ENCODE results near the gene POP5. TPM values are rescaled to one million over a fixed set of nuclear protein-coding genes. Genes with fewer than 3 reads are reported as not detected.
"Not testable (repeated sequence)": the region's sequence is repeated elsewhere in the genome, so short reads cannot be mapped to it uniquely, and the experiment has no call there.

Gene POP5
- total and polyA plus RNA-seq, 7 donors = 9.8 to 30.4 (median 19.4) TPM

- Histone ChIP-seq H3K4me3 (no peak overlapping the region), H3K27ac (no peak overlapping the region), H3K36me3 (ENCODE audit: insufficient read depth in 1 of 2, low read depth in 1 of 2) (peaks cover 0 to 10% of the 10 kb centered on the region in 2 donors), H3K27me3 (ENCODE audit: insufficient read depth in 3 of 3, low read length in 2 of 3) (no peaks in the 10 kb centered on the region), H3K9me3 (no peaks in the 10 kb centered on the region), H3K4me1 (peaks cover 21% of the 10 kb centered on the region)
- DNase-seq = no peak
- TF ChIP-seq, protein P1, sequence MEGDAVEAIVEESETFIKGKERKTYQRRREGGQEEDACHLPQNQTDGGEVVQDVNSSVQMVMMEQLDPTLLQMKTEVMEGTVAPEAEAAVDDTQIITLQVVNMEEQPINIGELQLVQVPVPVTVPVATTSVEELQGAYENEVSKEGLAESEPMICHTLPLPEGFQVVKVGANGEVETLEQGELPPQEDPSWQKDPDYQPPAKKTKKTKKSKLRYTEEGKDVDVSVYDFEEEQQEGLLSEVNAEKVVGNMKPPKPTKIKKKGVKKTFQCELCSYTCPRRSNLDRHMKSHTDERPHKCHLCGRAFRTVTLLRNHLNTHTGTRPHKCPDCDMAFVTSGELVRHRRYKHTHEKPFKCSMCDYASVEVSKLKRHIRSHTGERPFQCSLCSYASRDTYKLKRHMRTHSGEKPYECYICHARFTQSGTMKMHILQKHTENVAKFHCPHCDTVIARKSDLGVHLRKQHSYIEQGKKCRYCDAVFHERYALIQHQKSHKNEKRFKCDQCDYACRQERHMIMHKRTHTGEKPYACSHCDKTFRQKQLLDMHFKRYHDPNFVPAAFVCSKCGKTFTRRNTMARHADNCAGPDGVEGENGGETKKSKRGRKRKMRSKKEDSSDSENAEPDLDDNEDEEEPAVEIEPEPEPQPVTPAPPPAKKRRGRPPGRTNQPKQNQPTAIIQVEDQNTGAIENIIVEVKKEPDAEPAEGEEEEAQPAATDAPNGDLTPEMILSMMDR (IDR thresholded peaks at IDR 0.05) = no peak
- no peak for ATAC-seq
- 80 to 85% (median 81%) methylated on average over 4 of the region's 4 CpGs for WGBS, 3 donors
- intact Hi-C loops (cut with DNase I) = no loop called here
Observed at GRCh38 chr12:120532701-120533238, 48.4 kb downstream of the POP5 start.

- ATAC-seq; H3K36me3 ChIP-seq (ENCODE audit: insufficient read depth in 1 of 2, low read depth in 1 of 2); intact Hi-C loops (cut with DNase I); H3K9me3 ChIP-seq; H3K27me3 ChIP-seq (ENCODE audit: insufficient read depth in 3 of 3, low read length in 2 of 3); H3K4me1 ChIP-seq; DNase-seq: not testable (repeated sequence)
- Histone ChIP-seq H3K4me3 (peak overlapping the region; percentile 83), H3K27ac (peak overlapping the region; percentile 93)
Observed at GRCh38 chr12:120530418-120530761, 50.8 kb downstream of the POP5 start.

DNA sequence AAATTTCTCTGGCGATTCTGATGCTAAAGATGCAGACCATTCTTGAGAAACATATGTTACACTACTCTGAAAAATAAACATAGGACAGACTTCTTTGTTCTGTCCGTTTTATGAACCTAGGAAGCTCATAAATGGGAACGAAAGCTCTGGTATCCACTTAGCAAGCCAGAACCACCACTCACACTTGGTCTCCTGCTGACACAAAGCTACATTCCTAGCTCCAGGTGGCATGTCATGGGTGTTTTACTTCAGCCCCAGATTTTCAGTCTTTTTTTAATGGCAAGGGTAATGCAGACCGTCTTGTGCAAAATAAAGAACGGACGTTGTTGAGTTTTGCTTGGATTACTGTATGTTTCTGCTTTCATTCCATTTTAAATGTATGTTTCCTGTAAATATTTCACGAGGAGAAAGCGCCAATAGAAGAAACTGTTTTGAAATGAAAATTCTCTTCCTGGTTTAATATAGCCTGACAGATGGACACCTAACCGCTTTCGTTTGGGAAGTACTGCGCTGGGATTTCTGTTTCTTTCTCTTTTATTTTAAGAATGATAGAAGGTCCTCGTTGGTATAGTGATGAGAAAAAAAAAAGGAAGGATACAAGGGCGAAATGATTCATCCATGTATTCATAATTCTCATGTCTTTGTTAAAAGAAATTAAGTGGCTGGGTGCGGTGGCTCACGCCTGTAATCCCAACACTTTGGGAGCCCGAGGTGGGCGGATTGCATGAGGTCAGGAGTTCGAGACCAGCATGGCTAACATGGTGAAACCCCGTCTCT lies 51.4 kb downstream of the POP5 start:
- intact Hi-C loops (cut with DNase I) = no loop called here
- peak; percentile 39 to 63 (median 57) for ATAC-seq
- peak overlapping the region; percentile 83 for H3K4me3 ChIP-seq

DNA sequence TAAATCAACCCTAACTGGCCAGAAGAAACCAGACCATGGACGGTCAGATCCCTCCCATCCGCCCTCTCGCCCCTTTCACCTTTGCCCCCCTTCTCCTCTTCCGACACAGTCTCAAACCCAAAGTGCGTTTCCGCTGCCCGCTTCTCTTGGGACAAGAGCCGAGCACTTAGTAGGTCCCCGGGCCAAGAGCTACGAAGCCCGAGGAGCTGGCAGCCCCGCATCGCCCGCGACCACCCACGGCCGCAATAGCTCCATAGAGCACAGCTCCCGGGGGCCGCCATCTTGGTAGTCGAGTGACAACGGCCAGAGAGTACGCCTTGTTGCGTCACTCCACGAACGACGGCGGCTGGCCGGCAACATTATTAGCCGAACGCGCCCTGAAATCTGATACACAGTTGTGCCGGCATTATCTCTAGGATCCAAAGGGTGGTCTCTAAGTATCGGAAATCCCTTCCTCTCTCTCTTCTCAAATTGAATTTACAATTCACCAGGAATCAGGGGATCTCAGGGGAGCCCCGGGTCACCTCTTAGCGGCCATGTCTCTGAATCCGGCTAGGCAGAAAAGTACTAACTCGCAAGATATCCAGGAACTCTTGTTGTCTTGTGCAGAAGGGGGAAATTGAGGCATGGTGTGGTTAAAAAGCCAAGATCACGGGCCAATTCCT lies 52.2 kb downstream of the POP5 start, which contains the start of gene COQ5:
TSS of gene COQ5 (minus strand) at position 298 of the 665 bp plus-strand sequence. CDS start at position 281, 17 bp downstream.
- intact Hi-C loops (cut with DNase I) = no loop called here
- 0% methylated on average over 36 to 38 of the region's 38 CpGs for WGBS, 3 donors
- peaks cover 0 to 17% of the 10 kb centered on the region in 2 donors for H3K36me3 ChIP-seq (ENCODE audit: insufficient read depth in 1 of 2, low read depth in 1 of 2)

More for the DNA sequence above, 51.4 kb downstream of the POP5 start:
- TF ChIP-seq, protein P1 (IDR thresholded peaks at IDR 0.05) = peak; percentile 15
- Histone ChIP-seq H3K9me3 (no peaks in the 10 kb centered on the region), H3K4me1 (peaks cover 6% of the 10 kb centered on the region), H3K27ac (peak overlapping the region; percentile 93), H3K27me3 (ENCODE audit: insufficient read depth in 3 of 3, low read length in 2 of 3) (no peaks in the 10 kb centered on the region), H3K36me3 (ENCODE audit: insufficient read depth in 1 of 2, low read depth in 1 of 2) (peaks cover 0 to 11% of the 10 kb centered on the region in 2 donors)
- 44 to 53% (median 44%) methylated on average over 19 of the region's 19 CpGs for WGBS, 3 donors
- DNase-seq = no peak

More for the DNA sequence above, 52.2 kb downstream of the POP5 start, which contains the start of gene COQ5:
- Histone ChIP-seq H3K9me3 (no peaks in the 10 kb centered on the region), H3K27me3 (ENCODE audit: insufficient read depth in 3 of 3, low read length in 2 of 3) (no peaks in the 10 kb centered on the region), H3K27ac (peak within 1 kb of the TSS; percentile 93), H3K4me1 (peaks cover 6% of the 10 kb centered on the region), H3K4me3 (peak within 1 kb of the TSS; percentile 83)
- TF ChIP-seq, protein P1 (IDR thresholded peaks at IDR 0.05) = no peak
- peak; percentile 95 to 96 (median 96) for ATAC-seq
- peak; percentile 90 to 94 for DNase-seq

Other genes starting within 250 kb of the POP5 start
- gene MSI1, start 212.2 kb downstream of the POP5 start, total RNA-seq = under 1 TPM in 2 of 4 donors, not detected in 2; 0.06 to 0.20 TPM
- gene MSI1, start 212.2 kb downstream of the POP5 start, polyA plus RNA-seq = under 1 TPM in 2 of 3 donors, not detected in 1; 0.03 to 0.04 TPM
- 10 to 100 TPM; 34.4 to 52.6 (median 38.5) TPM for gene COX6A1, start 143.3 kb downstream of the POP5 start, total RNA-seq
- 100 to 1,000 TPM in 1 of 3 donors, 10 to 100 TPM in 2; 58.1 to 211 (median 96.6) TPM for gene COX6A1, start 143.3 kb downstream of the POP5 start, polyA plus RNA-seq
- 10 to 100 TPM; 24.4 to 37.3 (median 31.0) TPM for gene TRIAP1, start 135.0 kb downstream of the POP5 start, total RNA-seq
- 100 to 1,000 TPM in 1 of 3 donors, 10 to 100 TPM in 2; 42.8 to 111 (median 60.2) TPM for gene TRIAP1, start 135.0 kb downstream of the POP5 start, polyA plus RNA-seq
- 10 to 100 TPM in 2 of 4 donors, 1 to 10 TPM in 2; 8.7 to 17.6 (median 10.1) TPM for gene GATC, start 135.0 kb downstream of the POP5 start, total RNA-seq
- 10 to 100 TPM in 1 of 3 donors, 1 to 10 TPM in 2; 6.4 to 16.5 (median 8.5) TPM for gene GATC, start 135.0 kb downstream of the POP5 start, polyA plus RNA-seq
- gene SRSF9, start 111.7 kb downstream of the POP5 start, total RNA-seq = 10 to 100 TPM; 24.9 to 34.8 (median 33.0) TPM
- gene SRSF9, start 111.7 kb downstream of the POP5 start, polyA plus RNA-seq = 10 to 100 TPM; 26.4 to 53.8 (median 36.1) TPM
- gene DYNLL1, start 85.3 kb downstream of the POP5 start, total RNA-seq = 100 to 1,000 TPM in 1 of 4 donors, 10 to 100 TPM in 3; 30.1 to 116 (median 68.2) TPM
- 100 to 1,000 TPM in 2 of 3 donors, 10 to 100 TPM in 1; 62.0 to 155 (median 144) TPM for gene DYNLL1, start 85.3 kb downstream of the POP5 start, polyA plus RNA-seq
- gene COQ5, start 52.2 kb downstream of the POP5 start, total RNA-seq = 10 to 100 TPM; 33.1 to 52.8 (median 45.7) TPM
- gene COQ5, start 52.2 kb downstream of the POP5 start, polyA plus RNA-seq = 10 to 100 TPM; 53.4 to 81.4 (median 55.4) TPM
- gene RNF10, start 47.0 kb downstream of the POP5 start, total RNA-seq = 100 to 1,000 TPM; 296 to 463 (median 350) TPM
- 100 to 1,000 TPM; 299 to 624 (median 302) TPM for gene RNF10, start 47.0 kb downstream of the POP5 start, polyA plus RNA-seq
- 1 to 10 TPM; 1.6 to 4.8 (median 2.6) TPM for gene CABP1, start 59.2 kb upstream of the POP5 start, total RNA-seq
- 1 to 10 TPM; 2.2 to 2.3 (median 2.3) TPM for gene CABP1, start 59.2 kb upstream of the POP5 start, polyA plus RNA-seq
- gene MLEC, start 105.7 kb upstream of the POP5 start, total RNA-seq = 10 to 100 TPM; 49.2 to 63.8 (median 60.9) TPM
- gene MLEC, start 105.7 kb upstream of the POP5 start, polyA plus RNA-seq = 100 to 1,000 TPM in 1 of 3 donors, 10 to 100 TPM in 2; 30.7 to 102 (median 34.5) TPM
- gene UNC119B, start 129.1 kb upstream of the POP5 start, total RNA-seq = 10 to 100 TPM in 1 of 4 donors, 1 to 10 TPM in 3; 7.5 to 10.9 (median 7.9) TPM
- 1 to 10 TPM; 4.3 to 9.4 (median 8.3) TPM for gene UNC119B, start 129.1 kb upstream of the POP5 start, polyA plus RNA-seq
- 100 to 1,000 TPM in 2 of 4 donors, 10 to 100 TPM in 2; 81.9 to 109 (median 102) TPM for gene ACADS, start 144.4 kb upstream of the POP5 start, total RNA-seq
- 100 to 1,000 TPM; 106 to 120 (median 106) TPM for gene ACADS, start 144.4 kb upstream of the POP5 start, polyA plus RNA-seq

Data from psoas muscle (tissue), 8 donors.